GM19238 (cell line): ENCODE measurements around the gene NPB.
"Not testable (repeated sequence)": the region's sequence is repeated elsewhere in the genome, so short reads cannot be mapped to it uniquely, and the experiment has no call there.

Experiments used
- DNase-seq: peaks from one replicate; pipeline ENCODE4 v3.0.0; 2011; ENCODE audit warnings: low spot score; ENCODE audit not compliant: insufficient read length

The NPB gene

DNA sequence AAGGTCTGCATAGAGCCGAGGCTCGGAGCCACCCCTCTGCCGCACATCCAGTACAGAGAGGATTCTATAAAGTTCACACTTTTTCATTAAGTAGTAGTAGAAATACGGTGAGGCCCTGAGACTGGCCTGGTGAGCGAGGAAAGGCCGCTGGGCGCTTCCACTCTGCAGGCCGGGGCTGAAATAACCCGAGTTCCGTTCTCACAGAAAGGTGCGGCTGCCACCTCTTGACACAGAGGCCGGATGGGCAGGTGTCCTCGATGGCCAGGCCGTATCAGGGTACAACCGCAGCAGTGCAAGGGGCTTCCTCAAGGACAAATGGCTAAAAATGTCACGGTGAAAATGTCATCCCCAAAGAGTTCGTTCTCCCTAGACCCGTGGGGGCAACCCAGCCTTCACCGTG is 9.9 kb downstream of the NPB start:
- DNase-seq = no peak

DNA sequence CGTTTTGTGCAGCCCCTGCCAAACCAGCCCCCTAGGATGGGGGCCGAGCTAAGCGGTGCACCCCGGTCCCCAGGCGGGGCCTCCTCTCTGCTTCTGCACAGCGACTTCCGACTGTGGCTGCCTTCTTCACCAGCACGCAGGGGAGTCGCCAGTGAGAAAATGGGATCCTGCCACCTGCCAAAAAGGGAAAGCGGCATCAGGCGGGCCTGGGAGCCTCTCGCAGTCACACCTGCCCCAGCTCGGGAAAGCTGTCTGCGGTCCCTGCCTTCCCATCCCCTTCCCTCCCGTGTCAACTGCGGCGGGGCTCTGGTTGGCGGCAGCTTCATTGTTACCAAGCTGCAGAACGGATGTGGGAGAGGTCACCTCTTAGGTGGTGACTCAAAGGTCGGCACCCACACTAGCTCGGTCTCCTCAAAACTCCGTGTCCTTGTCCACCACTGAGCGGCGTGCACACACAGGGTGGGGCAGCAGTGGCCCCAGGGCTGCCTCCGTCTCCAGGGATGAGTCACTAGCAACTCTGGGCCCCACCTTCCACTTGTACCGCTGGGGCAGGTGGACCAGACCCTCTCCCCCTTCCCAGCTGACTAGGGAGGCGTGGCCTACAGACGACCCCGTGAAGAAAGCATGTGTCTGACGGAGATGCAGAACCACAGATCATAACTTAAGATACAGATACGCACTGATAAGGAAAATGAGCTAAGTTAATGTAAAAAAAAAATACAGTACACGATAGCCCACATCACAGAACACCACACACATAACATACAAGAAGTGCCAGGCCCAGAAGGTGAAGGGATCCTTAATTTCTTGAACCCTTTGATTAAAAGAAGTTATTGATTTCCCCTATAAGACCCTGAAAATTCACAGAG is 10.6 kb downstream of the NPB start:
- DNase-seq = no peak

DNA sequence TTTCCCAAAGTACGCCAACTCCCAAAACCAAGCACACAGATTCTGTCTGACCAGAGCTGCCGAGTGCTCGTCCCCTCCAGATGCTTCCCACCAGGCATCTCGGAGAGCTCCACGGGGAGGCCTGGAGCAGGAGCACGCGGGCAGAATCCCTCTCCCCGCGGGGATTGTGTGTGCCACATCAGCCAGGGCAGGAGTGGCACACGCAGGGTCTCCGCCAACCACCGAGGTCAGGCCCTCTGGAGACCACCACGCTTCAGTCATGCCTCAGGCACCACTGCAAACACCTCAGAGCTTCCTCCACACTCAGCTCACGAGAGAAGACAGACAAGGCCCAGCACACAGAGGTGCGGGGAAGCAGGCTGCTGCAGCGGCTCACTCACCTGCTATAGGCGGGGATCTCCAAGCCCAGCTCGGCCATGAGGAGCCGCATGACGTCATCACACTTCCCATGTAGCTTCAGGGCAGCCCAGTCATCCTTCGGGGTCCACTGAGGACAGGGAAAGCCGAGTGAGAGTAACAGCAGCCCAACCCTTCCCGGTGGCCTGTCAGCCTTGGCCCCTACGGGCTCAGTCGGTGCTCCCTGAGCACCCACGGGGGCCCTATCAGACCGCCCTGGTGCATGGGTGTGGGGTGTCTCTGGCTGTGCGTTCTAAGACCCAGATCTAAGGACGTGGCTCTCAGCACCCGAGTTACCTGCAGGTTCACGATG is 11.5 kb downstream of the NPB start:
- no peak for DNase-seq

DNA sequence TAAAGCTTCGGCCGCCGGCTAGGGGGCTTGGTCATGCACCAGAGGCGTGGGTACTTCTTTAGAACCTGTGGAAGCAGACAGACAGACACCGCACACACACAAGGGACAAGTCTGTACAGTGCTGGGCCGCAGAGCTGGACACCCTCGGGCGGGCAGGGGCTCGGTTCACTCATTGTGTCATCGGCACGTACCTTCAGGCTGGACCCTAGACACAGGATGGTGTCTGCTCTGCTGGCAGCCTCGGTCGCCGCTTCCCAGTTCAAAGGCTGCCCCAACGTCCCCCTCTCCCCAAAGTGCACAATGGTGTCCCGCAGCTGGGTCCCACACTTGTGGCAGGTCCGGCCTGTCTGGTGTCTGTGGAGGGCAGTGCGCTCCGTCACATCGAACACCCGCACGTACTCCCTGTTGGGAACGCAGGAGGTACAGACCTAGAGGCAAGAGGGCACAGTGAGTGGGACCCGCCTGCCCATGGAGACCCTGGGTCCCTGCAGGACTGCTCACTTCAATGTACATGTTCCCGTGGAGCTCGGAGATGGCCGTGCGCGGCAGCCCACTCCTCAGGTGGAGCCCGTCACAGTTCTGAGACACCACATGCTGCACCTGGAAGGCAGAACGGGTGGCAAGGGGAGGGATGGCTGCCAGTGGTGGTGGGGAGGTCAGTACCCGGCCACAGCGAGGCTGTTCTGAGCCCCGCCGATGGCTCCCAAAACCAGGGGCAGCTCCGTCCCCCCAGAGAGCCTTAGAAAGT is 12.2 kb downstream of the NPB start:
- no peak for DNase-seq

DNA sequence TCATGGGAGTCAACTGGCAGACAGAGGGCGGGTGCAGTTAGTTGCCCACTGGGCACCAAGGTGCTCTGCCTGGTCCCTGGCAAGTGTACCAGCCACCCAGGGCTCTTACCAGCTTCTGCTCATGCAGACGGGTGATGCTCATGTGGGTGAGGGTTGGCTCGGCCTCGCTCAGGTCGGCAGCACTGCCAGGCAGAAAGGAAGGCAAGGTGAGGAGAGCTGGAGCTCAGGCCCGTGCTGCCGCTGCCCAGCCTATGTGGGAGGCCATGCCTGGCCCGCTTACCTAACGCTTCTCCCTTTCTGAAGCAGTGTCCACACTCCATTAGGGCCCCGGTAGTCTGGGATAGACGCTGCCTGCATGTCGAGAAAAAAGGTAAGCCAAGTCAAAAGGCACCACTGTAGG is 13.3 kb downstream of the NPB start:
- DNase-seq = no peak

DNA sequence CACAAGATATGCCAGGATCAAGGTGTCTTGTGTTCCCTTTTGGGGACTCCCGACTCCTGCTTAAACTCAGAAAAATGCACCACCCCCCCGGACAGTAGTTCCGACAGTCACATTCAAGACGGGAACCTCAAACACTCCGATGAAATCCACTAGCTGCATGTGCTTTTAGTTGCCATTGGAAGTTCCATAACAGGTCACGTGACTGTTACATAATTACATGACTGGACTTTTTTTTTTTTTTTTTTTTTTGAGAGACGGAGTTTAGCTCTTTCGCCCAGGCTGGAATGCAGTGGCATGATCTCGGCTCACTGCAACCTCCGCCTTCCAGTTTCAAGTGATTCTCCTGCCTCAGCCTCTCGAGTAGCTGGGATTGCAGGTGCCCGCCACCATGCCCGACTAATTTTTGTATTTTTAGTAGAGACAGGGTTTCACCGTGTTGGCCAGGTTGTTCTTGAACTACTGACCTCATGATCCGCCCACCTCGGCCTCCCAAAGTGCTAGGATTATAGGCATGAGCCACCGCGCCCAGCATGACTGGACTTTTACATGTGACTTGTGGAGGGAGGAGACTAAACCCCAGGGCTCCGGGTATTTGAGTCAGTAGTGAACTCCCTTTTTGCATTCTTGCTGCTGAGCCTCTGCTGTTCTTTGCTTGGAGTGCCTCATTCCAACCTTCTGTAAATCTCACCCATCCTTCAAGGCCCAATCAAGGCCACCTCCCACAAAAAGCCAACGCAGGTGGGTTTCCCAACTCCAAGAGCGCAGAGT is 14.4 kb downstream of the NPB start:
- DNase-seq = no peak

DNA sequence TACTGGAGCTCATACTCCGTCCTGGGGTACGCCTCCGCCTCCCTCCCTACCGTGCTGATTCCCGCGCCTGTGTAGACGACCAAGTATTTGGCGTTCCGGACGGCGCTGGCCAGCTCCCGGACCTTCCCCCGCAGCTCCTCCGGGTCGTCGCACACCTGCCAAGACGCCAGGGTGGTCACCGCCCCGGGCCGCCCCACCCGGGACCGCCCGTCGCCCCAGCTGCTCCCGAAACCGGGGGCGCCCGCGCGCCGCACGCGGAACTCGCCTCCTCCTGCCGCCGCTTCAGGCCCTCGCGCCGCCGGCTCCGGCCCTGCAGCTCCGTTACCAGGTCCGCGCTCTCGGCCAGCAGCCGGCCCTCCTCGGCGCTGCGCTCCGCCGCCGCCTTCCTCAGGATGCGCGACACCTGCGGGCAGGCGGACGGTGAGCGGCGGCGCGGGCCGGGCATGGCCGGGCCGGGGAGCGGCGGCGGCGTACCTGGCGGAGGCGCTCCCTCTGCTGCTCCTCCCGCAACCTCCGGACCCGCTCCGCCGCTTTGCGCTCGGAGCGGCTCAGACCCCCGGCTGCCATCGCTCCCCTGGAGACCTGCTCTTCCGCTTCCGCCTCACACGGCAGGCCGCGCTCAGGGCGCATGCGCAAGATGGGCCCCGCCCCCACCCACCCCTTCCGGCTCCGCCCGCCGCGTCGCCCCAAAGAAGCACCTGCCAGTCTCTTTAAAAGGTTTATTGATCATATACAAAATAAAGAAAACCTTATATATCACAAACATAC is 15.7 kb downstream of the NPB start, which contains the start of gene SIRT7:
SIRT7 (minus strand) TSS at position 612 of the 768 bp plus-strand sequence; CDS start at position 567, 45 bp downstream.
- DNase-seq = peak; percentile 100

DNA sequence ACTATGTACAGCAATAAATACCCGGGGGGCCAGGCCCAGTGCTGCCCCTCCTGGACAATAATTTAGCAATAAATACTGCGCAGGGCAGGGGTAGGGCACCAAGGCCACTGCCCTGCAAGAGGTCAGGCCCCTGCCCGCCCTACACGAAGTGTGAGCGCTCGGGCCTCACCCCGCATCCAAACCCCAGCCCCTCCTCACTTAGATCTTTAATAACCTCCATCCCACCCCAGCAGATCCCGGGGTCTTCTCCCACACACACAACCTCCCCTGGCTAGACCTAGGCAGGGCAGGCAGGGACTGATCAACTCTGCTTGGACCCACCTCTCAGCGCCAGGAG is 16.3 kb downstream of the NPB start:
- not testable (repeated sequence) for DNase-seq

DNA sequence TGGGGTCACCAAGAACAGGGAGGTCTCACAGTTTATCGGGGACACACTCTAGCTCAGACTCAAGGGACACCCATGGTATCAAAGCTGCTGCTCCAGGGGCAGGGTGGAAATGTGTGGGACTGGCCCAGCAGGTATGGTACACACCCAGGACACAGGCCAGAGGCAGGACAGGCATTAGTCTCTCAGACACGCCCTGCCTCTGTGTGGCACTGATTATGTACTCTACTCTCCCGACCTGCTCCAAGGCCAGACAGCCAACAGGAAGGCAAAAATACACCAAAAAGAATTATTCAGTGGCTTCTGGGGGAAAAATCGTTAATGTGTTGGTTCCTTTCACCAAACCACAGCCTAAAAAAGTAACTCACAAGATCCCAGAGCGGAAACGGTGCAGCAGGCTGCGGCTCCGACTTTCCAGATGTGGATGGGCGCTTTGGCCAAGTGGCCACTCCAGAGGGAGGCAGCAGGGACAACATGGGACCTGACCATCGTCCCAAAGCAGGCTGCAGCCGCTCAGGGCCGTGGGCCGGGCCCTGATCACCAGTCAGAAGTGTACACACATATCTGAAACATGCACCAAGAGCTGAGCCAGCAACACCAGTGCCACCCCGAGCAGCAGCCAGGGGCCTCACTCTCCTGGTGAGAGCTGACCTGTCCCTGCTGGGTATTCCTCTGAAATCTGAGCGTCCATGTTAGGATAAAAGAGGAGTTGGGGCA is 17.0 kb downstream of the NPB start:
- no peak for DNase-seq

DNA sequence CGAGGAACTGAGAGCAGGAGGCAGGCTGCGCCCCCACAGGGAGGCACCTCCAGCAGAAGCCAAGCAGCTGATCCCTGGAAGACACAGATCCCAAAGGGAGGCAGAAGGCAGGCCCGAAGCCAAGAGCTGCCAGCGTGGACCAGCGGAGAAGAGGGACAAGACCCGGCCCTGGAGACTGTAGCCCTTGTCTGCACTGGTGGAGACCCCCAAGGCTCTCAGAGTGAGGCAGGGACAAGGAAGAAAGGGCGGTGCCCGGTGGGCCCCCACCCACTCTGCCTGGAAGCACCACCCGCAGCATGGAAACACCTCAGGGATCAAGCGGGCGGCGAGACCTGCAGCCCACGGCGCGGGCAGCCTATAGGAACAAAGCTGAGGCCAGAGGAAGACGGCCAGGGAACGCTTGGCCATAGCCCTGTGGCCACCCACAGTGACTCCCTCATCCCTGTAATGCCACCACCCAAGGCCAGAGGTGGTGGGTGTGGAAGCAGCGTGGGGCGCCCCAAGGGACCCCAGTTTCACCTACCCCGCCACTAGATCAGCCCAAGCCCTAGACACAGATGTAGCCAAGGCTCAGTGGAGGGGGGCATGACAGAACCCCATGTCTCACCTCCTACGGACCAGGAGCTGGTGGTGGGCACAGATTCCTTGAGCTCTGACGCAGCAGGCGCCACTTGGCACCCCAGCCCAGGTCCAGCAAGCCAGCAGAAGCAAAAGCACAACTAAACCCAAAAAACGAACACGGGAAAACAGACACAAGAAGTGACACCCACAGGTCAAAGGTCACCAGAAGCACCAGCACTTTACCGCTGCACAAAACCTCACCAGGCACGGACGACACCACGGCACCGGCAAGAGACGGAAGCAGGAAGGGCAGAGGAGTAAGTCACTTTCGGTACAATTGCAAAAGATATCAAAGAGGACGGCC is 18.8 kb downstream of the NPB start:
- DNase-seq = no peak

DNA sequence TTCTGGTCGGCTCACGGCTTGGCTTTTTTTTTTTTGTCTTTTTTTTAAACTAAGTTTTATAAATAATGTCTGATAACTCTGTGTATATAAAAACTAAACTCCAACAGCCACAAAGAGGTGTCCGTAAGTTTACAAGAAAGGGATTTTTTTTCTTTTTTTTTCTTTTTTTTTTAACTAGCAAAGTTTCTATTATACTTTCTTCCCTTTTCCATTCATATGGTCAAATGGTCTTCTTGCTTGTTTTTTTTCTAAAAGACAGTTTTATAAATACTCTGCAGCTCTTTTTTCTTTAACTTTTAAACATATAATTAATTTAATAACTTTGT is 19.5 kb downstream of the NPB start:
- DNase-seq = no peak

DNA sequence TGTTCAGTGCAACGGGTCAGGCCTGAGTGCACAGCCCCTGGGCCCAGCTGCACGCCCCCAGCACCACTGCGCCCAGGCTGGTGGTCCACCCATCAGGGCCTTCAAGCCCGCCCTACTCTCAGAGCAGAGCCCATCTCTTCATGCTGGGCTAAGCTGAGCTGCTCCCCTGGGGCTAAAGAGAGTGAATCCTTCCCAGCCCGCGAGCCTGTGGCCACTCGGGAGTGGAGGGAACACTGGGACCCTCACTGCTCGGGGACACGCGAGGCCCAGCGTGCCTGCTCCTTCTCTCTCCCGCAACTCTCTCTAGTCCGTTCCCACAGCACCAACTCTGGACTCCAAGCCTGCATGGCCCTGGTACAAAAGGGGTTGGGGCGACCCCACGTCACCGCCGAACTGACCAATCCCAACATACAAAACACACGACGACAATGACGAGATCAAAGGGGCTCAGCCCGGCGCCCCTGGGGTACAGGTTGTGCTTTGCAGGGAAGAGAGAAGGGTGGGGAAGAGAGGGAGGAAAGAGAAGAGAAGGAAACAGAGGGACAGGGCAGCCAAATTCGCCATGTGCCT is 20.0 kb downstream of the NPB start:
- no peak for DNase-seq

DNA sequence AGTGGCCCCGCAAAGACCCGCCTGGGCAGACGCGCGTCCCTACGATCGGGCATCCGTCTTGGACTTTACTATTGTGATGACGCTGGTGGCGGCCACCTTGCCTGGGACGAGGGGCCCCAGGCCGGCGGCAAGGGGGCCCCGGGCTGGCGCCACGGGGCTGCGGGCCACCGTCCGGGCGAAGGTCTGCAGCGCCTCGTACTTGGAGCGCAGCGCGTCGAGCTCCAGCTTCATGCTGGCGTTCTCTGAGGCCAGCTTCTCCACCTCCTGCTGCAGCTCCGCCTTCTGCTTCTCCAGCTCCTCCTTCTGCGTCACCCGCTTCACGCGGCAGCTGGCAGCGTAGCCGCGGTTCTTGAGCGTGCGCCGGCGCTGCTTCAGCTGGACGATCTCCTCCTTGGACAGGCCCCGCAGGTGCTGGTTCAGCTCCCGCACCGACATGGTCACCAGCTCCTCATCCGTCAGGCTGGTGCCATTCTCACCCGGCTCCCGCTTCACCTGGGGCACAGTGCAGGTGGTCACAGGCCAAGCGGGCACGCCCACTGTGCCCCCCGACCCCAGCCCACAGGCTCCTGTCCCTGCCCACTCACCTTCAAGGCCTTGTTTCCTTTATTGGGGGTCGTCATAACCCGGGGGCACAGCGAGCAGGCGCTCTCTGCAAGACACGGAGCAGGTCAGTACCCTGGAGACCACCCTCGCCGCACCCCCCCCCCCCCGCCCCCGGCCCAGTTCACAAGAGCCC is 20.7 kb downstream of the NPB start:
- DNase-seq = no peak

DNA sequence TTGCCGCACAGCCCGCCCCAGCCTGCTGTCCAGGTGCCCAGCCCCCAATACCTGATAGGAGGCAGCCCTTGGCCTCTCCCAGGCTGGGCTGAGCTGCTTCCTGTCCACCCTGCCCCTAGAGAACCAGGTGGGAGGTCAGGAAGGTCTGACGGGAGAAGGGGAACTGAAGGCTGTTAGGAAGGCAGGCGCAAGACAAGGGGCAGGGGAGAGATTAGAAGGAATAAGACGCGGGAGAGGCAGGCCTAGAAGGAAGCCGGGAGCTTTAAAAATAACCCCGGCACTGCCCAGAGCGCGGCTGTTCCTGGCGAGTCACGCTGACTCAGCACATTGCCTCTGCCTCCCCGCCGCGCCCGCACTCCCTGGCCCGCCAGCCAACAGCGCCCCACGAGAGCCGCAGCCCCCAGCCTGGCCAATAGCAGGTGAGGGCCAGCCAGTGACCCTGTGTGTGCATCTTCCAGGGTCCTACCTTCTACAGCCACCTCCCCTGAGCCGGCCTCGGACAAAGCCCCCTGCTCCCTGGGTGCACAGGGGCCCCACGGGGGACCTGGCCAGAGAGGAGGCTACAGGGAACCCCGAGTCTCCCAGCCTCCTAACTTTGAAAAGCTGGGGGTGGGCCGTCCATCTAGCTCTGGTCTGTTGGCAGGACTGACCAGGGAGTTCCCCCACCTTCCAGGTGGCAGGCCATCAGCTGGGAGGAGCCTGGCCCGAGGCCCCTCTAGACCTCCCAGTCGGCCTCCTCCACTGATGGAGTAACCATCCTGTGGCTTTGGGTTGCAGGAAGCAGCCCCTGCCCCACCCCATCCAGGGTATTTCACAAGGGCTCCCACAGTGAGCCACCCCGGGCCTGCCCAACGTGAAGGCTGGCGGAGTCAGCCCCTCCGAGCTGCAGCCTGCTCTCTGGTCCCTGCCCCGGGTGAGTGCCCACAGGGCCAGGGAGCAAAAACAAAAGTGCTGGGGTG is 21.5 kb downstream of the NPB start:
- no peak for DNase-seq

DNA sequence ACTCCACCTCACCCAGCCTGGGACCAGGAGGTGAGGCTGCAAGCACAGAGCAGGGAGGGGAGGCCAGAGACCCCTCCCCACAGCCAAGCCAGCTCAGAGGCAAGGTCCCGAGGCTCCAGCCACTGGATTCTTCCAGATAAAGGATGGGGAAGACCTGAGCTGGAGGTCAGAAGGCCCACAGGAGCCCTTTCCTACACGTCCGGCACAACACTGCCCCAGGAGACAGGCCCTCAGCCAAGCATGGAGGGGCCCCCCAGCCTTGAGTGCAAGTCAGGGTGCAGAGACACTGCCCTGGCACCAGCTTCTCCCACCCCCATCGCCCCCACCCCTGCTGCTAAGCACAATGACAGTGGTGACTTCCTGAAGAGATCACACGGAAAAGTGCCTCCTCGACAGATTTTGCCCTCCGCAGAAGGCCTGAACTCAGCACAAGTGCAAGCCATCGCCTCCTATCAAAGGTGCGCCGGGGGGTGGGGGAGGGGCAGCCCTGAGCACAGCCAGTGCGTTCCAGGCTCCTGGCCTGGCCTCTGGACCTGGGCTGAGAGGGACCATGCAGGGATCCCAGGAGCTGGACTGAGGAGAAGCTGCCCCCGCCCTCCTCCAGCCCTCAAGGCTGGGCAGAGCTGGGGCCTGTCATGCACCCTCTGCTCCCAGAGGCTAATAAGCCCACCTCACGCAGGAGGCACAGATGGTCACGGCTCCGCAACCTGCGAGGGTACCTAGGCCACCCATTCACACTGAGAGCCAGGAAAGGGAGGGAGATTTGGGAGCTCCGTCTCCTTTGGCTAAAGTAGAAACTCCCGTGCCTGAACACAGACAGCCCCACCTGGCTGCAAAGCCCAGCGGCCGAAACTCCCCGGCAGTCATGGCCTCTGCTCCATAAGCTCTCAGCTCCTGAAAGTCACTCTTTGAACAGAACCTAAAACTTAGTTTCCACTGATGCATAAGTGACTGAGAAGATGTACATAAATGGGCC is 22.8 kb downstream of the NPB start:
- no peak for DNase-seq
